IPS DF 6.9 (cell line): Measurements from ENCODE around the gene CD70.
"Not testable (repeated sequence)": the region's sequence is repeated elsewhere in the genome, so short reads cannot be mapped to it uniquely, and the experiment has no call there.

Experiments used
- DNase-seq: peaks from one replicate; pipeline ENCODE4 v3.0.0-alpha.2; 2013; ENCODE audit warnings: low read depth, low spot score
- H3K27ac ChIP-seq: one replicate; pipeline ENCODE4 v1.5.1; 2013; ENCODE audit warnings: low read length, control low read depth
- H3K27me3 ChIP-seq: 2 replicates; pipeline ENCODE4 v1.6.1; 2013; ENCODE audit warnings: mild to moderate bottlenecking, low read length; ENCODE audit not compliant: control insufficient read depth, insufficient read depth
- H3K36me3 ChIP-seq: 2 replicates; pipeline ENCODE4 v1.6.1; 2013; ENCODE audit warnings: low read length; ENCODE audit not compliant: control insufficient read depth, insufficient read depth
- H3K4me1 ChIP-seq: 2 replicates; pipeline ENCODE4 v1.6.1; 2013; ENCODE audit warnings: low read length; ENCODE audit not compliant: control insufficient read depth, insufficient read depth
- H3K4me3 ChIP-seq: 2 replicates; pipeline ENCODE4 v1.5.1; 2013; ENCODE audit warnings: mild to moderate bottlenecking, low read length
- H3K9me3 ChIP-seq: 2 replicates; pipeline ENCODE4 v1.6.1; 2013; ENCODE audit warnings: low read length, inconsistent platforms; ENCODE audit not compliant: control insufficient read depth, insufficient read depth
- WGBS: extraction: QIAGEN DNeasy Blood & Tissue Kit; methylation state at CpG from one replicate; pipeline ENCODE4 v1.1.7; 2013; ENCODE audit warnings: mixed read lengths, missing lambda C conversion rate; ENCODE audit not compliant: insufficient read length, insufficient coverage; 5-methylcytosine and 5-hydroxymethylcytosine counted together

The CD70 gene

GRCh38 chr19:6590827-6591319, at the start of gene CD70:
Gene CD70 (minus strand): TSS chr19:6591150. CDS start chr19:6591002, 148 bp downstream.
- H3K4me1 ChIP-seq, result peaks cover 3% of the 10 kb centered on the region; the same call in 1 of the 2 replicates
- H3K4me3 ChIP-seq, result peak within 1 kb of the TSS; percentile 47; the same call in 1 of the 2 replicates
- no peak for DNase-seq
- WGBS, result no CpG with 5 or more reads among the region's 35 CpGs
- peaks cover 30% of the 10 kb centered on the region for H3K27me3 ChIP-seq
- H3K36me3 ChIP-seq, result no peaks in the 10 kb centered on the region
- no peak within 1 kb of the TSS for H3K27ac ChIP-seq
- no peaks in the 10 kb centered on the region for H3K9me3 ChIP-seq

- not testable (repeated sequence) for H3K4me3 ChIP-seq
- WGBS, result no CpG with 5 or more reads among the region's 9 CpGs
Measured at GRCh38 chr19:6640333-6640732, 49.4 kb upstream of the CD70 start.

GRCh38 chr19:6639439-6639838, 48.5 kb upstream of the CD70 start:
- H3K36me3 ChIP-seq, result no peaks in the 10 kb centered on the region
- no peak for DNase-seq
- H3K9me3 ChIP-seq, result no peaks in the 10 kb centered on the region
- WGBS, result no CpG with 5 or more reads among the region's 4 CpGs
- no peaks in the 10 kb centered on the region for H3K4me1 ChIP-seq
- no peak overlapping the region for H3K27ac ChIP-seq
- no peaks in the 10 kb centered on the region for H3K27me3 ChIP-seq
- no peak overlapping the region for H3K4me3 ChIP-seq

More at GRCh38 chr19:6640333-6640732, 49.4 kb upstream of the CD70 start:
- H3K27me3 ChIP-seq, H3K36me3 ChIP-seq, DNase-seq, H3K4me1 ChIP-seq, H3K9me3 ChIP-seq, H3K27ac ChIP-seq: not testable (repeated sequence)

GRCh38 chr19:6633456-6633813, 42.5 kb upstream of the CD70 start:
- not testable (repeated sequence) for H3K4me1 ChIP-seq, H3K27me3 ChIP-seq, H3K4me3 ChIP-seq, H3K36me3 ChIP-seq, H3K27ac ChIP-seq, DNase-seq, H3K9me3 ChIP-seq
- WGBS, result no CpG with 5 or more reads among the region's 4 CpGs

GRCh38 chr19:6632747-6633455, 42.0 kb upstream of the CD70 start:
- H3K36me3 ChIP-seq, H3K27me3 ChIP-seq, H3K4me3 ChIP-seq, H3K9me3 ChIP-seq, H3K27ac ChIP-seq, H3K4me1 ChIP-seq: not testable (repeated sequence)
- peak; percentile 22 for DNase-seq
- WGBS, result no CpG with 5 or more reads among the region's 26 CpGs

- WGBS, result no CpG with 5 or more reads among the region's 12 CpGs
- Histone ChIP-seq H3K27me3 (no peaks in the 10 kb centered on the region), H3K4me3 (no peak overlapping the region), H3K9me3 (no peaks in the 10 kb centered on the region), H3K4me1 (no peaks in the 10 kb centered on the region), H3K36me3 (no peaks in the 10 kb centered on the region), H3K27ac (no peak overlapping the region)
- DNase-seq, result peak; percentile 52
Measured at GRCh38 chr19:6632002-6632621, 41.2 kb upstream of the CD70 start.

DNA sequence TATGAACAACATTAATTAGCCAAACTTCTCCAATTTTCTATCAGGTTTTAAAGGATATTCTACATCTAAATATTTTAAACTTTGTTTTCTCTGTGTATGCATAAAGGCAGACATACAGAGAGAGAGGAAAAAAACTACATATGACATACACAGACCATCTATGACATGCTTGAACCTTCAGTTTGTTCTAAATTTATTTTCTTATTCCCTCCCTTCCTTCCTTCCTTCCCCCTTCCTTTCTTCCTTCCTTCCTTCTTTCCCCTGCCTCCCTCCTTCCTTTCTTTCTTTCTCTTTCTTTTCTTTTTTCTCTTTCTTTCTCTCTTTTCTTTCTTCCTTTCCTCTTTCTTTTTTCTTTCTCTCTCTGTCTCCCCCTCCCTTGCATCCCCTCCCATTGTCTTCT, 35.8 kb upstream of the CD70 start:
- H3K9me3 ChIP-seq, result no peaks in the 10 kb centered on the region
- no peaks in the 10 kb centered on the region for H3K27me3 ChIP-seq
- no peaks in the 10 kb centered on the region for H3K4me1 ChIP-seq
- no peak overlapping the region for H3K27ac ChIP-seq
- DNase-seq, result no peak
- H3K36me3 ChIP-seq, result no peaks in the 10 kb centered on the region
- no peak overlapping the region for H3K4me3 ChIP-seq

DNA sequence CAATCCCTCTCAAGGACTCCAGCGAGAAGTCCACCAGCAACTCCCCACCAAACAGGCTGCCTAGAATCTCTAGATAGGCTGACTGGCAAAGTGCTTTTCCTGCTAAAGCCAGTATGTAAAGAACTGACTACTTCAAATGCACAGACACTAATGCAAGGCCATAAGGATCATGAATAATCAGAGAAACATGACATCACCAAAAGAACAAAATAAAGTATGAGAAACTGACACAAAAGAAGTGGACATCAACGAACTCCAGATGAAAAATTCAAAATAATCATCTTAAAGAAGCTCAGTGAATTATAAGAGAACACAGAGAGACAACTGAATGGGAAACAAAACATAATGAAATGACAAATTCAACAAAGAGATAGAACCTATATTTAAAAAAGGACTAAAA, 26.4 kb upstream of the CD70 start:
- H3K27ac ChIP-seq, result no peak overlapping the region
- H3K9me3 ChIP-seq, result no peaks in the 10 kb centered on the region
- H3K4me1 ChIP-seq, result no peaks in the 10 kb centered on the region
- H3K36me3 ChIP-seq, result no peaks in the 10 kb centered on the region
- no peaks in the 10 kb centered on the region for H3K27me3 ChIP-seq
- no peak for DNase-seq
- no CpG with 5 or more reads among the region's 2 CpGs for WGBS
- H3K4me3 ChIP-seq, result no peak overlapping the region

GRCh38 chr19:6616011-6616410, 25.1 kb upstream of the CD70 start:
- whole genome bisulfite sequencing, result no CpG with 5 or more reads among the region's 6 CpGs
- Histone ChIP-seq H3K36me3 (no peaks in the 10 kb centered on the region), H3K4me3 (no peak overlapping the region), H3K27ac (no peak overlapping the region), H3K27me3 (no peaks in the 10 kb centered on the region), H3K4me1 (no peaks in the 10 kb centered on the region), H3K9me3 (no peaks in the 10 kb centered on the region)
- DNase-seq, result no peak

GRCh38 chr19:6613711-6614110, 22.8 kb upstream of the CD70 start:
- no peaks in the 10 kb centered on the region for H3K27me3 ChIP-seq
- WGBS, result no CpG with 5 or more reads among the region's 6 CpGs
- H3K36me3 ChIP-seq, result no peaks in the 10 kb centered on the region
- no peaks in the 10 kb centered on the region for H3K9me3 ChIP-seq
- no peak overlapping the region for H3K27ac ChIP-seq
- no peak for DNase-seq
- H3K4me1 ChIP-seq, result no peaks in the 10 kb centered on the region
- H3K4me3 ChIP-seq, result no peak overlapping the region
